Endodermal cell (in vitro differentiated cells): ENCODE data around the gene EIPR1. TPM values are rescaled to one million over a fixed set of nuclear protein-coding genes. Genes with fewer than 3 reads are reported as not detected.

ENCODE experiments used
- DNase-seq: peaks from one replicate; pipeline ENCODE4 v3.0.0-alpha.2; 2017
- H3K27ac ChIP-seq: 2 replicates; pipeline ENCODE4 v1.5.1; 2013; ENCODE audit warnings: mild to moderate bottlenecking, low read depth, low read length, moderate library complexity
- H3K27me3 ChIP-seq: 2 replicates; pipeline ENCODE4 v1.6.1; 2013; ENCODE audit warnings: mild to moderate bottlenecking, low read length, moderate library complexity; ENCODE audit not compliant: insufficient read depth, control insufficient read depth, poor library complexity, severe bottlenecking
- H3K36me3 ChIP-seq: 2 replicates; pipeline ENCODE4 v1.7.0; 2013; ENCODE audit warnings: mild to moderate bottlenecking, low read length, moderate library complexity; ENCODE audit not compliant: control insufficient read depth, insufficient read depth
- H3K4me1 ChIP-seq: one replicate; pipeline ENCODE4 v1.7.0; 2013; ENCODE audit warnings: low read length; ENCODE audit not compliant: control insufficient read depth, insufficient read depth
- H3K4me3 ChIP-seq: 2 replicates; pipeline ENCODE4 v1.5.1; 2013; ENCODE audit warnings: mild to moderate bottlenecking, low read length, moderate library complexity
- H3K9ac ChIP-seq: 2 replicates; pipeline ENCODE4 v1.6.1; 2013; ENCODE audit warnings: mild to moderate bottlenecking, low read length, moderate library complexity; ENCODE audit not compliant: poor library complexity, severe bottlenecking; ENCODE audit errors: extremely low read depth
- H3K9me3 ChIP-seq: 2 replicates; pipeline ENCODE4 v1.6.1; 2013; ENCODE audit warnings: mild to moderate bottlenecking, low read length, moderate library complexity; ENCODE audit not compliant: control insufficient read depth
- H3K27ac Mint-ChIP-seq: 2 replicates; pipeline ENCODE4 v1.8.0; 2020; ENCODE audit warnings: mixed read lengths
- H3K27me3 Mint-ChIP-seq: 2 replicates; pipeline ENCODE4 v1.8.0; 2021; ENCODE audit warnings: mild to moderate bottlenecking, mixed read lengths; ENCODE audit not compliant: insufficient read depth
- H3K36me3 Mint-ChIP-seq: 2 replicates; pipeline ENCODE4 v1.8.0; 2020; ENCODE audit warnings: low read depth, mixed read lengths
- H3K4me1 Mint-ChIP-seq: 2 replicates; pipeline ENCODE4 v1.8.0; 2020; ENCODE audit warnings: mixed read lengths
- H3K4me3 Mint-ChIP-seq: 2 replicates; pipeline ENCODE4 v1.8.0; 2020; ENCODE audit warnings: mild to moderate bottlenecking, moderate library complexity, mixed read lengths
- H3K9me3 Mint-ChIP-seq: 2 replicates; pipeline ENCODE4 v1.8.0; 2020; ENCODE audit warnings: mild to moderate bottlenecking, mixed read lengths
- WGBS, 2 experiments: methylation state at CpG; one replicate each; pipeline versions ENCODE4 v1.1.5 to v1.1.7; 2013; ENCODE audit warnings: missing lambda C conversion rate in 2 of 2, mixed read lengths in 1 of 2; ENCODE audit not compliant: insufficient coverage in 1 of 2, insufficient read length in 1 of 2; 5-methylcytosine and 5-hydroxymethylcytosine counted together
- total RNA-seq, 2 donors: library from RNA; stranded (reverse); fragmentation: NEBNext Ultra II Directional in 1 of 2; extraction: Animal tissue kit (Norgen Biotek cat#: 25700) in 1 of 2; gene quantifications; 2 replicates in 1 of 2; 3 replicates in 1 of 2; pipeline ENCODE4 v1.2.1, GENCODE V29; 2021
- TF ChIP-seq, protein P1 (sequence below): fragments of 200-600 bp; sonication (generic); conservative IDR thresholded peaks from 2 replicates; pipeline ENCODE4 v1.5.0; 2021; ENCODE audit warnings: antibody characterized with exemption, mild to moderate bottlenecking

Gene EIPR1
- total RNA-seq, 2 donors from 2014 or later = 30.1 to 36.8 TPM

- TF ChIP-seq, protein P1, sequence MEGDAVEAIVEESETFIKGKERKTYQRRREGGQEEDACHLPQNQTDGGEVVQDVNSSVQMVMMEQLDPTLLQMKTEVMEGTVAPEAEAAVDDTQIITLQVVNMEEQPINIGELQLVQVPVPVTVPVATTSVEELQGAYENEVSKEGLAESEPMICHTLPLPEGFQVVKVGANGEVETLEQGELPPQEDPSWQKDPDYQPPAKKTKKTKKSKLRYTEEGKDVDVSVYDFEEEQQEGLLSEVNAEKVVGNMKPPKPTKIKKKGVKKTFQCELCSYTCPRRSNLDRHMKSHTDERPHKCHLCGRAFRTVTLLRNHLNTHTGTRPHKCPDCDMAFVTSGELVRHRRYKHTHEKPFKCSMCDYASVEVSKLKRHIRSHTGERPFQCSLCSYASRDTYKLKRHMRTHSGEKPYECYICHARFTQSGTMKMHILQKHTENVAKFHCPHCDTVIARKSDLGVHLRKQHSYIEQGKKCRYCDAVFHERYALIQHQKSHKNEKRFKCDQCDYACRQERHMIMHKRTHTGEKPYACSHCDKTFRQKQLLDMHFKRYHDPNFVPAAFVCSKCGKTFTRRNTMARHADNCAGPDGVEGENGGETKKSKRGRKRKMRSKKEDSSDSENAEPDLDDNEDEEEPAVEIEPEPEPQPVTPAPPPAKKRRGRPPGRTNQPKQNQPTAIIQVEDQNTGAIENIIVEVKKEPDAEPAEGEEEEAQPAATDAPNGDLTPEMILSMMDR = no peak
- no peaks in the 10 kb centered on the region for H3K4me1 ChIP-seq
- no peak for DNase-seq
- H3K27me3 ChIP-seq = no peaks in the 10 kb centered on the region
- Mint-ChIP-seq H3K27ac (peak overlapping the region; percentile 68), H3K36me3 (peaks cover 50% of the 10 kb centered on the region), H3K27me3 (no peaks in the 10 kb centered on the region), H3K9me3 (no peaks in the 10 kb centered on the region), H3K4me1 (peaks cover 1% of the 10 kb centered on the region), H3K4me3 (no peak overlapping the region)
- WGBS, 2 experiments = 90 to 96% methylated on average over 9 to 11 of the region's 11 CpGs
- H3K36me3 ChIP-seq = peaks cover 25% of the 10 kb centered on the region
- H3K4me3 ChIP-seq = no peak overlapping the region
- H3K9ac ChIP-seq = no peak overlapping the region
- H3K27ac ChIP-seq = no peak overlapping the region
- H3K9me3 ChIP-seq = no peaks in the 10 kb centered on the region
These were observed 41.3 kb upstream of the EIPR1 start for GRCh38 chr2:3418766-3419404.

- H3K36me3 Mint-ChIP-seq = peaks cover 55% of the 10 kb centered on the region
- H3K27ac Mint-ChIP-seq = peak overlapping the region; percentile 36
- Histone ChIP-seq H3K9ac (no peak overlapping the region), H3K9me3 (no peaks in the 10 kb centered on the region), H3K4me3 (no peak overlapping the region), H3K36me3 (peaks cover 18% of the 10 kb centered on the region), H3K27ac (no peak overlapping the region), H3K27me3 (no peaks in the 10 kb centered on the region), H3K4me1 (peaks cover 4% of the 10 kb centered on the region)
- WGBS, 2 experiments = 94% methylated on average over 18 to 25 of the region's 25 CpGs
- no peaks in the 10 kb centered on the region for H3K27me3 Mint-ChIP-seq
- H3K9me3 Mint-ChIP-seq = no peaks in the 10 kb centered on the region
- TF ChIP-seq, protein P1 = no peak
- DNase-seq = no peak
- peaks cover 11% of the 10 kb centered on the region for H3K4me1 Mint-ChIP-seq
- H3K4me3 Mint-ChIP-seq = no peak overlapping the region
These were observed 36.7 kb upstream of the EIPR1 start for GRCh38 chr2:3414133-3414860.

DNA sequence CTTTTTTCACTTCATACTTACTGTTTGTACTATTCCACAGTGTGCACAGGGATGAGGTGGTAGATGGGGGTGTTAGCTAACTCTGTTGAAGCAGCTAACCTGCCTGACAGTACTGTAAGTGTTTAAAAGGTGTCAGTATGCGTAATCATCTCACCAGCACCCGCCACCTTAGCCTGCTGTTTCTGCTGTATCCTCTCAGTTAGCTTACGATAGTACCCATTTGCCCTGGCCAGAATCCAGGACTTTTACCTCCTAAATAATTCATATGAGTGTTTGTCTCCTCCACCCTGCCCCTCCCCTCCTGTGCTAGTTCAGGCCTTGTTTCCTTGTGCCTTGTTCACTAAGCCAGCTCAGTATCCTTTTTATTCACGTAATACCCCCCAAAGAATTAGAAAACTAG lies 36.1 kb upstream of the EIPR1 start:
- Histone ChIP-seq H3K27ac (no peak overlapping the region), H3K36me3 (peaks cover 22% of the 10 kb centered on the region), H3K4me1 (peaks cover 4% of the 10 kb centered on the region), H3K9ac (no peak overlapping the region), H3K9me3 (no peaks in the 10 kb centered on the region), H3K27me3 (no peaks in the 10 kb centered on the region), H3K4me3 (no peak overlapping the region)
- no peaks in the 10 kb centered on the region for H3K27me3 Mint-ChIP-seq
- TF ChIP-seq, protein P1 = no peak
- peak overlapping the region; percentile 33 for H3K27ac Mint-ChIP-seq
- 87 to 100% methylated on average over 3 to 4 of the region's 4 CpGs for WGBS, 2 experiments
- H3K4me1 Mint-ChIP-seq = peaks cover 11% of the 10 kb centered on the region
- no peaks in the 10 kb centered on the region for H3K9me3 Mint-ChIP-seq
- no peak overlapping the region for H3K4me3 Mint-ChIP-seq
- DNase-seq = no peak
- peaks cover 58% of the 10 kb centered on the region for H3K36me3 Mint-ChIP-seq
